ENCODE data around the gene PDE4B.
A peak's percentile ranks its signal among the peaks of the same experiment; 100 is the strongest.

DNA sequence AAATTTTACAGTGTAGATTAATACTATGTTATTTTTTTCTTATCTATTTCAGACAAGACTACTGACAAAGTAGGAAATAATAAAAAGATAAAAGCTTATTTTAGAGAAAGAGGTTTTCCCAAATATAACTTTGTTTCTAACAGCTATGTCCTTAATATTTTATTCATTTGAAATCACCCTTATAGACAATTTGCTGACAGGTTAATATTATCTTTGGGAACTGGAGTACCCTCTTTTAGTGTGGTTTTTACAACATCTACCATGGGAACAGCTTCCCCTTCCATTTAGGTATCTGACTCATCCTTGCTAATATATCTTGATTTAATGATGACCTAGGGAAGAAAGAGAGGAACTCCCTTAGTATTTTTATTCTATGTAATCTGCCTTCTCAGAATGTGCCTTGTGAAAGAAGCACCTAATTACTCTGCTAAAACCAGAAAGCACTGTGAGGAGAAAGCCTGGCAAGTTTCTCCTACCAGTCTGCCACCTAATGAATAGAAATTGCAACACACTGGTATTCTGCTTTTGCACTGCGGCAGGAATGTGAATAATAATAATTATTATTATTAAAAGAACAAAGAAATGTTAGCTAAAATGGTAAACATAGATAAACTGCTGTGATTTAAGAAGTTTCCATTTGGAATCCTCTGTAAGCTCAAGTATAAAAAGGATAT, 192.8 kb downstream of the PDE4B start:
- TF ChIP-seq CTCF (IDR thresholded peaks at IDR 0.05) (peak in 2 of 3 donors; percentile 12 to 29), POLR2AphosphoS5 (IDR thresholded peaks at IDR 0.05) (no peak), POLR2A (IDR thresholded peaks at IDR 0.05) (no peak)
